ENCODE results near the gene C21orf91.

Gene C21orf91

GRCh38 chr21:17793246-17794123, 25.7 kb downstream of the C21orf91 start:
- no peak for TF ChIP-seq POLR2A (IDR thresholded peaks at IDR 0.05; ENCODE audit: low read depth, low read length)
- FAIRE-seq, result peak; percentile 73
- DNase-seq (ENCODE audit: insufficient read length, low spot score), result no peak

- no peak for TF ChIP-seq POLR2A (IDR thresholded peaks at IDR 0.05; ENCODE audit: low read depth, low read length)
- FAIRE-seq, result no peak
- no peak for DNase-seq (ENCODE audit: insufficient read length, low spot score)
These were observed 29.5 kb downstream of the C21orf91 start for GRCh38 chr21:17789656-17790055.

GRCh38 chr21:17789069-17789468, 30.1 kb downstream of the C21orf91 start:
- FAIRE-seq (no peak), DNase-seq (ENCODE audit: insufficient read length, low spot score) (no peak)
- no peak for TF ChIP-seq POLR2A (IDR thresholded peaks at IDR 0.05; ENCODE audit: low read depth, low read length)

- no peak for DNase-seq (ENCODE audit: insufficient read length, low spot score)
- no peak for FAIRE-seq
- no peak for TF ChIP-seq POLR2A (IDR thresholded peaks at IDR 0.05; ENCODE audit: low read depth, low read length)
These were observed 32.3 kb downstream of the C21orf91 start for GRCh38 chr21:17786851-17787181.

- no peak for DNase-seq (ENCODE audit: insufficient read length, low spot score)
- no peak for TF ChIP-seq POLR2A (IDR thresholded peaks at IDR 0.05; ENCODE audit: low read depth, low read length)
- FAIRE-seq, result no peak
These were observed 32.9 kb downstream of the C21orf91 start for GRCh38 chr21:17786071-17786850.

- DNase-seq (ENCODE audit: insufficient read length, low spot score), result no peak
- FAIRE-seq, result no peak
- no peak for TF ChIP-seq POLR2A (IDR thresholded peaks at IDR 0.05; ENCODE audit: low read depth, low read length)
These were observed 33.8 kb downstream of the C21orf91 start for GRCh38 chr21:17785403-17785788.

- no peak for FAIRE-seq
- DNase-seq (ENCODE audit: insufficient read length, low spot score), result no peak
- no peak for TF ChIP-seq POLR2A (IDR thresholded peaks at IDR 0.05; ENCODE audit: low read depth, low read length)
These were observed 34.4 kb downstream of the C21orf91 start for GRCh38 chr21:17784604-17785402.

GRCh38 chr21:17784180-17784598, 35.0 kb downstream of the C21orf91 start:
- no peak for DNase-seq (ENCODE audit: insufficient read length, low spot score)

GRCh38 chr21:17783481-17784179, 35.5 kb downstream of the C21orf91 start:
- no peak for TF ChIP-seq POLR2A (IDR thresholded peaks at IDR 0.05; ENCODE audit: low read depth, low read length)
- FAIRE-seq, result no peak
- no peak for DNase-seq (ENCODE audit: insufficient read length, low spot score)

More at GRCh38 chr21:17784180-17784598, 35.0 kb downstream of the C21orf91 start:
- FAIRE-seq, result no peak
- no peak for TF ChIP-seq POLR2A (IDR thresholded peaks at IDR 0.05; ENCODE audit: low read depth, low read length)

GRCh38 chr21:17783003-17783402, 36.2 kb downstream of the C21orf91 start:
- DNase-seq (ENCODE audit: insufficient read length, low spot score), result no peak
- no peak for FAIRE-seq
- no peak for TF ChIP-seq POLR2A (IDR thresholded peaks at IDR 0.05; ENCODE audit: low read depth, low read length)

- TF ChIP-seq POLR2A (IDR thresholded peaks at IDR 0.05; ENCODE audit: low read depth, low read length), result no peak
- no peak for DNase-seq (ENCODE audit: insufficient read length, low spot score)
- FAIRE-seq, result no peak
These were observed 37.1 kb downstream of the C21orf91 start for GRCh38 chr21:17782051-17782450.

- TF ChIP-seq POLR2A (IDR thresholded peaks at IDR 0.05; ENCODE audit: low read depth, low read length), result no peak
- no peak for FAIRE-seq
These were observed 37.6 kb downstream of the C21orf91 start for GRCh38 chr21:17781524-17781923.

GRCh38 chr21:17780539-17780938, 38.6 kb downstream of the C21orf91 start:
- TF ChIP-seq POLR2A (IDR thresholded peaks at IDR 0.05; ENCODE audit: low read depth, low read length), result no peak
- no peak for FAIRE-seq
- DNase-seq (ENCODE audit: insufficient read length, low spot score), result no peak

More at GRCh38 chr21:17781524-17781923, 37.6 kb downstream of the C21orf91 start:
- DNase-seq (ENCODE audit: insufficient read length, low spot score), result no peak

Data from H54 (cell line).